Testis (tissue), 2 donors: ENCODE results near the gene C19orf81.

Source experiments
- CTCF ChIP-seq, 3 experiments: fragments of 450-650 bp in 2 of 3; fragments of 200-600 bp in 1 of 3; sonication (generic) in 1 of 3; IDR thresholded peaks; one replicate each; pipeline ENCODE4 v1.5.1; 2016 to 2019; ENCODE audit warnings: antibody characterized with exemption in 3 of 3, mild to moderate bottlenecking in 2 of 3, moderate library complexity in 1 of 3
- POLR2A ChIP-seq: fragments of 450-650 bp; IDR thresholded peaks from one replicate; pipeline ENCODE4 v1.6.1; 2017; ENCODE audit warnings: antibody characterized with exemption, mild to moderate bottlenecking, moderate library complexity

- TF ChIP-seq CTCF (IDR thresholded peaks at IDR 0.05) (no peak), POLR2A (no peak)
These were observed 22.4 kb upstream of the C19orf81 start for GRCh38 chr19:50626795-50627194.
